Activated CD8-positive, alpha-beta T cell treated with anti-CD3 and anti-CD28 coated beads for 36 hours (primary cell): Measurements from ENCODE around the gene PWP1. TPM values are rescaled to one million over a fixed set of nuclear protein-coding genes. Genes with fewer than 3 reads are reported as not detected.

Experiments used
- ATAC-seq: fragments of 200-7000 bp; cut with Tn5 transposase; one replicate; pipeline ENCODE4 v1.10.0; 2021; ENCODE audit warnings: mild to moderate bottlenecking, moderate library complexity
- CTCF ChIA-PET: fragments of 350-600 bp; sonication (Branson Sonifier 250); formaldehyde crosslinking; loops from one replicate; lab custom pipeline; 2021; ENCODE audit warnings: antibody characterized with exemption; lab: Charles Lee
- POLR2A ChIA-PET: fragments of 350-600 bp; sonication (Branson Sonifier 250); formaldehyde crosslinking; loops from one replicate; lab custom pipeline; 2021; ENCODE audit warnings: antibody characterized with exemption; lab: Charles Lee
- DNase-seq: peaks from one replicate; pipeline ENCODE4 v3.0.0-alpha.2; 2020
- H3K27ac Mint-ChIP-seq: one replicate; pipeline ENCODE4 v1.8.0; 2021; ENCODE audit warnings: mild to moderate bottlenecking, mixed read lengths
- H3K27me3 Mint-ChIP-seq: one replicate; pipeline ENCODE4 v1.8.0; 2021; ENCODE audit warnings: mixed read lengths
- H3K36me3 Mint-ChIP-seq: one replicate; pipeline ENCODE4 v1.8.0; 2021; ENCODE audit warnings: low read depth, mixed read lengths
- H3K4me1 Mint-ChIP-seq: one replicate; pipeline ENCODE4 v1.8.0; 2021; ENCODE audit warnings: low read depth, mixed read lengths
- H3K4me3 Mint-ChIP-seq: one replicate; pipeline ENCODE4 v1.8.0; 2021; ENCODE audit warnings: mild to moderate bottlenecking, moderate library complexity, mixed read lengths
- H3K9me3 Mint-ChIP-seq: one replicate; pipeline ENCODE4 v1.8.0; 2021; ENCODE audit warnings: mixed read lengths
- intact Hi-C: fragments of 100-400 bp; cut with micrococcal nuclease; formaldehyde crosslinking; loops from one replicate; pipeline ENCODE4 v1.10.0; 2022
- total RNA-seq, 2 experiments: library from RNA; stranded (reverse); gene quantifications; one replicate each; pipeline ENCODE4 v1.2.3, GENCODE V29; 2021
- TF ChIP-seq, protein P1 (sequence below): fragments of 200-600 bp; IDR thresholded peaks from one replicate; pipeline ENCODE4 v1.8.0; 2022; ENCODE audit warnings: antibody characterized with exemption, mild to moderate bottlenecking

Gene PWP1
- total RNA-seq, 2 experiments from 2014 or later: 52.4 to 57.5 TPM

DNA sequence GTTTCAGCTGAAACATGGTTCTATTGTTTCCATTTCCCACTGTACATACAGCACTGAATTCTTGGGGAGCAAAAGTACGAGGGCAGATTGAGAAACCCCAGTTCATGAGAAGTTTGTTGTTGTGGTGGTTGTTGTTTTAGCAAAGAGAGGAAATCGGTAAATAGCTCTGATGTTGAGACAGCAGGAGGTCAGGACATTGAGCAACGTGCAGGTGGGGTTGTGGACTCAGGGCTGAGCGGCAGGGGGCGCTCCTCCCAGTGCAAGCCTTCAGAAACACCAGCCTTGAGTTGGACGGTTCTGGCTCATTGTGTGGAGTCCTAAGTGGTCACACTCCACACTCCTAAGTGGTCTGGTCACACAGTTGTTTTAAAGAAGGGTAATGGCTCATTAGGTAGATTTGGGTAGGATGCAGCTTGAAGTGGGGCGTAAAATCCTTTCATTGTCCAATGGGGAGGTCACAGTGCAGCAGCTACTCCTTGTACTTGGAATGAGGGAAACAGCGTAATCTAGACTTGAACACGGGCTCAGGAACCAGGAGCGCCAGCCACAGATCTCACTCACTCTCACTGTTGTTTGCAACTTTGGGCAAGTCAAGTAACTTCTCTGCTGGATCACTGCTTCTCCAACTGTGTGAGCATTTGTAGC, 14.5 kb upstream of the PWP1 start:
- POLR2A ChIA-PET: interaction anchor here (0.7 kb wide), 1 partner anchor 12 kb away, joined by 3 read pairs; no protein-coding TSS in a partner anchor
- Mint-ChIP-seq H3K4me3 (no peak overlapping the region), H3K36me3 (no peaks in the 10 kb centered on the region), H3K27me3 (peaks cover 6% of the 10 kb centered on the region), H3K9me3 (no peaks in the 10 kb centered on the region), H3K4me1 (peaks cover 2% of the 10 kb centered on the region), H3K27ac (no peak overlapping the region)
- CTCF ChIA-PET: interaction anchor here (0.6 to 3.9 kb wide), 18 partner anchors 10 to 1222 kb away, joined by 3 to 40 read pairs (median 4); partner anchors contain the start of gene PWP1
- DNase-seq: peak; percentile 65
- intact Hi-C loops: no loop called here
- ATAC-seq: peak; percentile 70
- TF ChIP-seq, protein P1, sequence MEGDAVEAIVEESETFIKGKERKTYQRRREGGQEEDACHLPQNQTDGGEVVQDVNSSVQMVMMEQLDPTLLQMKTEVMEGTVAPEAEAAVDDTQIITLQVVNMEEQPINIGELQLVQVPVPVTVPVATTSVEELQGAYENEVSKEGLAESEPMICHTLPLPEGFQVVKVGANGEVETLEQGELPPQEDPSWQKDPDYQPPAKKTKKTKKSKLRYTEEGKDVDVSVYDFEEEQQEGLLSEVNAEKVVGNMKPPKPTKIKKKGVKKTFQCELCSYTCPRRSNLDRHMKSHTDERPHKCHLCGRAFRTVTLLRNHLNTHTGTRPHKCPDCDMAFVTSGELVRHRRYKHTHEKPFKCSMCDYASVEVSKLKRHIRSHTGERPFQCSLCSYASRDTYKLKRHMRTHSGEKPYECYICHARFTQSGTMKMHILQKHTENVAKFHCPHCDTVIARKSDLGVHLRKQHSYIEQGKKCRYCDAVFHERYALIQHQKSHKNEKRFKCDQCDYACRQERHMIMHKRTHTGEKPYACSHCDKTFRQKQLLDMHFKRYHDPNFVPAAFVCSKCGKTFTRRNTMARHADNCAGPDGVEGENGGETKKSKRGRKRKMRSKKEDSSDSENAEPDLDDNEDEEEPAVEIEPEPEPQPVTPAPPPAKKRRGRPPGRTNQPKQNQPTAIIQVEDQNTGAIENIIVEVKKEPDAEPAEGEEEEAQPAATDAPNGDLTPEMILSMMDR: peak; percentile 78

DNA sequence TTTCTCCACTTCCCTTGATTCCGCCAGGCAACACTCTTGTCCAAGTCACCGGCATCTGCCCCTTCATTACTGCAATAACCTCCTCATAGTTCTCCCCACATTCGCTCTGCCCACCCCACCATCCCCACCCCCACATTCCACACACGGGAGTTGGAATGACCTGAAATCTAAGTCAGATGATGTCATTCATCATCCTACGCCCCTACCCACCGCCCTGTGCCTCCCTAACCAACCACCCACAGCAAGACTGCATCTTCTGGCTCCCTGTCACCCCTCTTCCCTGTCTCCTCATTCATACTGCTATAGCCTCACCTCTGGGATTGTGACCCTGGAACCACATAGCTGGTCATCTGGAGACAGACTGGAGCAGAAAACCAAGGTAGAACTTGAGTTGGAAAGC, 7.9 kb upstream of the PWP1 start:
- no peak overlapping the region for H3K27ac Mint-ChIP-seq
- peaks cover 10% of the 10 kb centered on the region for H3K27me3 Mint-ChIP-seq
- CTCF ChIA-PET: interaction anchor here (0.9 to 4.1 kb wide), 8 partner anchors 8 to 235 kb away, joined by 3 to 20 read pairs (median 4); no protein-coding TSS in a partner anchor
- DNase-seq (no peak), ATAC-seq (no peak)
- H3K4me1 Mint-ChIP-seq: no peaks in the 10 kb centered on the region
- no peaks in the 10 kb centered on the region for H3K36me3 Mint-ChIP-seq
- no peaks in the 10 kb centered on the region for H3K9me3 Mint-ChIP-seq
- no peak overlapping the region for H3K4me3 Mint-ChIP-seq
- POLR2A ChIA-PET: no interaction called here
- TF ChIP-seq, protein P1: no peak
- intact Hi-C loops: loop anchor here (5.0 kb wide), 1 partner anchor 210 kb away; no protein-coding TSS in a partner anchor

DNA sequence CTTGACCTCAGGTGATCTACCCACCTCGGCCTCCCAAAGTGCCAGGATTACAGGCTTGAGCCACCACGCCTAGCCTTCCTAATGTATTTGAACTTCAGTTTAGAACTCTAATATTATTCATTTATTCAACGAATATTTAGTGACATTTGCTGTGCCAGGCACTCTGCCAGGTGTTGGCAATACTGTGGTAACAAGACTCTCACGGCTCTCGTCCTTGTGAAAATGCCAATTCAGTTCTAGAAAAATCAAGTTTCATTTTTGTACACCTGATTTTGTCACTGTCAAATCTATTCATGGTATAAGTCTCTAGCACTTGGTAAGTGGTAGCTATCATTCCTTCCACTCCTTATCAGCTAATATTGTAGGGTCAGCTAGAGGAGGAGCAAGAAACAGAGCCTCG, 6.3 kb upstream of the PWP1 start:
- Mint-ChIP-seq H3K4me1 (no peaks in the 10 kb centered on the region), H3K9me3 (no peaks in the 10 kb centered on the region), H3K4me3 (no peak overlapping the region), H3K27me3 (peaks cover 10% of the 10 kb centered on the region), H3K36me3 (no peaks in the 10 kb centered on the region), H3K27ac (no peak overlapping the region)
- intact Hi-C loops: loop anchor here (5.0 kb wide), 1 partner anchor 208 kb away; no protein-coding TSS in a partner anchor
- ATAC-seq (no peak), DNase-seq (no peak)
- ChIA-PET POLR2A (no interaction called here), CTCF (interaction anchor here (1.6 to 4.9 kb wide), 3 partner anchors 7 to 551 kb away, joined by 3 to 40 read pairs (median 20); no protein-coding TSS in a partner anchor)
- TF ChIP-seq, protein P1: no peak

DNA sequence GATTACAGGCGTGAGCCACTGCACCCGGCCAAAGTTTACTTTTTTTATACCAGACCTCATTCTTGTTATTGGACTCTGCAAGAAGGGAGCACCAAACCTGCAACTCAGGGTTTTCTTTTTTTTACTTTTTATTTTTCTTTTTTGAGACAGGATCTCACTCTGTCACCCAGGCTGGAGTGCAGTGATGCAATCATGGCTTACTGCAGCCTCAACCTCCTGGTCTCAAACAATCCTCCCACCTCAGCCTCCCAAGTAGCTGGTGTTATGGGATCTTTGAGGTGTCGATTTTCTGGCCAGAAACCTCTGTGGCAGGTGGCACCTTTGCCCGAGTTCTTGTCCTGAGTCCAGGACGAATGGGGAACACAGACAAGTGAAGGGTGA, 4.2 kb upstream of the PWP1 start:
- no peak for ATAC-seq
- TF ChIP-seq, protein P1: no peak
- H3K27ac Mint-ChIP-seq: no peak overlapping the region
- POLR2A ChIA-PET: no interaction called here
- CTCF ChIA-PET: interaction anchor here (4.9 kb wide), 1 partner anchor 9 kb away, joined by 40 read pairs; no protein-coding TSS in a partner anchor
- peaks cover 10% of the 10 kb centered on the region for H3K27me3 Mint-ChIP-seq
- DNase-seq: no peak
- peaks cover 10% of the 10 kb centered on the region for H3K4me1 Mint-ChIP-seq
- H3K36me3 Mint-ChIP-seq: peaks cover 11% of the 10 kb centered on the region
- no peaks in the 10 kb centered on the region for H3K9me3 Mint-ChIP-seq
- H3K4me3 Mint-ChIP-seq: no peak overlapping the region
- intact Hi-C loops: no loop called here
